Measurements from ENCODE around the gene TPK1.
"Not testable (repeated sequence)": the region's sequence is repeated elsewhere in the genome, so short reads cannot be mapped to it uniquely, and the experiment has no call there.

Gene TPK1

DNA sequence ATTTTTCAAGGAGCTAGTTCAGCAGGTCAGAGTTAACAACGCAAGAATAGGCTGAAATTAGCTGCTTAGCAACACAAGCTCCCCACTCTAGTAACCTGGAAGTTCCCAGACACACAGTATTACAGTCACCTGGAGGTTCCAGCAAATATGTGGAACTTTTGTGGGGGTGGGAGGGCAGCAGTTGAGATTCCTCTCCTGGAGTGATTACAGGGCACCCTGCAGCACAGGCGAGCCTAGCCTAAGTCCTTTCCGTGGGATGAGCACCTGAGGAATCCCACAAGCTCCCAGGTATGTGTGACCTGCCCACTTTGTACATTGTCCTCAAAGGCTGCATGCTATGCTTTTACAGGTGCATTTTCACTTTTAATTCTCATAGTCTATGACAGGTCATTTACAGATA, 13.6 kb downstream of the TPK1 start:
- H3K27me3 ChIP-seq (ENCODE audit: low read depth, low read length) = no peaks in the 10 kb centered on the region
- H3K36me3 ChIP-seq (ENCODE audit: control insufficient read depth in 1 of 2, insufficient read depth in 2 of 2, low read length in 2 of 2) = no peaks in the 10 kb centered on the region
- no peak overlapping the region for H3K4me3 ChIP-seq (ENCODE audit: low read depth in 1 of 2, low read length in 2 of 2)
- H3K9me3 ChIP-seq (ENCODE audit: control insufficient read depth in 1 of 2, low read length in 2 of 2) = no peaks in the 10 kb centered on the region
- no peak overlapping the region for H3K27ac ChIP-seq (ENCODE audit: low read length)
- H3K4me1 ChIP-seq (ENCODE audit: control insufficient read depth in 1 of 2, insufficient read depth in 2 of 2, low read length in 2 of 2) = peaks cover 4 to 5% of the 10 kb centered on the region in 2 donors

DNA sequence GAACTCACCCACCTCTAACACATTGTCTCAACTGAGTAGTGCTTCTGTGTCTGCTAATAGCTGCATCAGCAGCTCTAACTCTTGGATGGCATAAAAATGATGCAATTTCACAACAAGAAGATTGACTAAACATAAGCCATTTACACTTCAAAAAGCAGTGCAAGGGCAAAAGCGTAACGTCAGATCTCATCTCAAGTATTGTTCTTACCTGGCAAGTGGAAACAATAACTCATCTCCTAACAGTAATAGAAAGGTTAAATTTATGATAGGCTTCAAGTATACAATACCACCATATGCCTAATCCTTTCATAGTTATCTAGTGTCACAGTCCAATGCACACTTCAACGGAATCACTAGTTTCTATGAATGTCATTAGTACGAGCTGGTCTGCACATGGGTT, 14.8 kb downstream of the TPK1 start:
- Histone ChIP-seq H3K36me3 (ENCODE audit: control insufficient read depth in 1 of 2, insufficient read depth in 2 of 2, low read length in 2 of 2) (no peaks in the 10 kb centered on the region), H3K4me3 (ENCODE audit: low read depth in 1 of 2, low read length in 2 of 2) (no peak overlapping the region), H3K27me3 (ENCODE audit: low read depth, low read length) (no peaks in the 10 kb centered on the region), H3K4me1 (ENCODE audit: control insufficient read depth in 1 of 2, insufficient read depth in 2 of 2, low read length in 2 of 2) (peaks cover 4 to 5% of the 10 kb centered on the region in 2 donors), H3K9me3 (ENCODE audit: control insufficient read depth in 1 of 2, low read length in 2 of 2) (no peaks in the 10 kb centered on the region), H3K27ac (ENCODE audit: low read length) (no peak overlapping the region)

GRCh38 chr7:144820552-144820951, 15.3 kb downstream of the TPK1 start:
- H3K36me3 ChIP-seq (ENCODE audit: control insufficient read depth in 1 of 2, insufficient read depth in 2 of 2, low read length in 2 of 2) = no peaks in the 10 kb centered on the region
- H3K27me3 ChIP-seq (ENCODE audit: low read depth, low read length) = no peaks in the 10 kb centered on the region
- no peak overlapping the region for H3K27ac ChIP-seq (ENCODE audit: low read length)
- no peak overlapping the region for H3K4me3 ChIP-seq (ENCODE audit: low read depth in 1 of 2, low read length in 2 of 2)
- H3K4me1 ChIP-seq (ENCODE audit: control insufficient read depth in 1 of 2, insufficient read depth in 2 of 2, low read length in 2 of 2) = peaks cover 4 to 5% of the 10 kb centered on the region in 2 donors
- H3K9me3 ChIP-seq (ENCODE audit: control insufficient read depth in 1 of 2, low read length in 2 of 2) = no peaks in the 10 kb centered on the region

DNA sequence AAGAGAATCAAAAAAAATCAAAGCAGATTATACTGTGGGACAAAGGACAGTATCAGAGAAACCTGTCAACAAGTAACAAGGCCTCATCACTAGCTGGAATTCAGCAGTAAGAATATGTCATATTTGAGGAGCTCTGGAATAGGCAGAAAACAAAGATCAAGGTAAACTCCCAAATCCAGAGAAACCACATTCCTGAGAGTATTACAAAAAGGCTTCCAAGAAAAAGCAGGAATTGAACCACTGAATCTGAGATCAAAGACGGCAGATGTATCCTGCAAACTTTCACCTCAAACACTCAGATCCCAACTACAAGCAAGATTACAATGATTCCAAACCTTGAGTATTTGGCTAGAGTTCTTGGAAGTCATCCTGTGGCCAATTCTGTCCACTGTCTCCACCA, 16.3 kb downstream of the TPK1 start:
- H3K4me3 ChIP-seq (ENCODE audit: low read depth in 1 of 2, low read length in 2 of 2) = no peak overlapping the region
- H3K4me1 ChIP-seq (ENCODE audit: control insufficient read depth in 1 of 2, insufficient read depth in 2 of 2, low read length in 2 of 2) = peaks cover 4% of the 10 kb centered on the region in 2 donors
- H3K27ac ChIP-seq (ENCODE audit: low read length) = no peak overlapping the region
- H3K27me3 ChIP-seq (ENCODE audit: low read depth, low read length) = no peaks in the 10 kb centered on the region
- H3K9me3 ChIP-seq (ENCODE audit: control insufficient read depth in 1 of 2, low read length in 2 of 2) = no peaks in the 10 kb centered on the region
- H3K36me3 ChIP-seq (ENCODE audit: control insufficient read depth in 1 of 2, insufficient read depth in 2 of 2, low read length in 2 of 2) = no peaks in the 10 kb centered on the region

- Histone ChIP-seq H3K36me3 (ENCODE audit: control insufficient read depth in 1 of 2, insufficient read depth in 2 of 2, low read length in 2 of 2) (no peaks in the 10 kb centered on the region), H3K4me3 (ENCODE audit: low read depth in 1 of 2, low read length in 2 of 2) (no peak overlapping the region), H3K9me3 (ENCODE audit: control insufficient read depth in 1 of 2, low read length in 2 of 2) (no peaks in the 10 kb centered on the region), H3K4me1 (ENCODE audit: control insufficient read depth in 1 of 2, insufficient read depth in 2 of 2, low read length in 2 of 2) (no peaks in the 10 kb centered on the region), H3K27ac (ENCODE audit: low read length) (no peak overlapping the region), H3K27me3 (ENCODE audit: low read depth, low read length) (no peaks in the 10 kb centered on the region)
Observed at GRCh38 chr7:144818511-144818910, 17.3 kb downstream of the TPK1 start.

- H3K4me3 ChIP-seq (ENCODE audit: low read depth in 1 of 2, low read length in 2 of 2) = no peak overlapping the region
- no peaks in the 10 kb centered on the region for H3K9me3 ChIP-seq (ENCODE audit: control insufficient read depth in 1 of 2, low read length in 2 of 2)
- H3K36me3 ChIP-seq (ENCODE audit: control insufficient read depth in 1 of 2, insufficient read depth in 2 of 2, low read length in 2 of 2) = no peaks in the 10 kb centered on the region
- no peak overlapping the region for H3K27ac ChIP-seq (ENCODE audit: low read length)
- no peaks in the 10 kb centered on the region for H3K4me1 ChIP-seq (ENCODE audit: control insufficient read depth in 1 of 2, insufficient read depth in 2 of 2, low read length in 2 of 2)
- no peaks in the 10 kb centered on the region for H3K27me3 ChIP-seq (ENCODE audit: low read depth, low read length)
Observed at GRCh38 chr7:144817001-144817400, 18.9 kb downstream of the TPK1 start.

DNA sequence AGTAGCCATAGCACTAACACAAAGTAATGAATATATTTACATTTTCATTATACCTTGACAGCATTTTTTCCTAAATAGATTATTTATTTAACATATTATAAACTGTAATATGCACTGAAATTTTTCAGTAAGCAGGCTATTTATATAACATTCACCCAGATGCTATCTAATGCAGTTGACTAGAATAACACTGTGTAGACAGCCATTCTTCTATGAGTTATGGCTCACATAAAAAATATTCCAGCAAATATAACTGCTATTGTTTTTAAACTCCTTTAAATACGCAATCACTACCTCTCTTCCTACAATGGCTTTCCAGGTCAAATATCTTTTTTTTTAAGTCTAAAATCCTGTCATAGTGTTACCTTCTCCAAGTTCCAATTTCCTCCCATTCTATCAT, 21.6 kb downstream of the TPK1 start:
- no peaks in the 10 kb centered on the region for H3K9me3 ChIP-seq (ENCODE audit: control insufficient read depth in 1 of 2, low read length in 2 of 2)
- H3K4me1 ChIP-seq (ENCODE audit: control insufficient read depth in 1 of 2, insufficient read depth in 2 of 2, low read length in 2 of 2) = no peaks in the 10 kb centered on the region
- no peaks in the 10 kb centered on the region for H3K27me3 ChIP-seq (ENCODE audit: low read depth, low read length)
- no peaks in the 10 kb centered on the region for H3K36me3 ChIP-seq (ENCODE audit: control insufficient read depth in 1 of 2, insufficient read depth in 2 of 2, low read length in 2 of 2)
- no peak overlapping the region for H3K27ac ChIP-seq (ENCODE audit: low read length)
- H3K4me3 ChIP-seq (ENCODE audit: low read depth in 1 of 2, low read length in 2 of 2) = no peak overlapping the region

DNA sequence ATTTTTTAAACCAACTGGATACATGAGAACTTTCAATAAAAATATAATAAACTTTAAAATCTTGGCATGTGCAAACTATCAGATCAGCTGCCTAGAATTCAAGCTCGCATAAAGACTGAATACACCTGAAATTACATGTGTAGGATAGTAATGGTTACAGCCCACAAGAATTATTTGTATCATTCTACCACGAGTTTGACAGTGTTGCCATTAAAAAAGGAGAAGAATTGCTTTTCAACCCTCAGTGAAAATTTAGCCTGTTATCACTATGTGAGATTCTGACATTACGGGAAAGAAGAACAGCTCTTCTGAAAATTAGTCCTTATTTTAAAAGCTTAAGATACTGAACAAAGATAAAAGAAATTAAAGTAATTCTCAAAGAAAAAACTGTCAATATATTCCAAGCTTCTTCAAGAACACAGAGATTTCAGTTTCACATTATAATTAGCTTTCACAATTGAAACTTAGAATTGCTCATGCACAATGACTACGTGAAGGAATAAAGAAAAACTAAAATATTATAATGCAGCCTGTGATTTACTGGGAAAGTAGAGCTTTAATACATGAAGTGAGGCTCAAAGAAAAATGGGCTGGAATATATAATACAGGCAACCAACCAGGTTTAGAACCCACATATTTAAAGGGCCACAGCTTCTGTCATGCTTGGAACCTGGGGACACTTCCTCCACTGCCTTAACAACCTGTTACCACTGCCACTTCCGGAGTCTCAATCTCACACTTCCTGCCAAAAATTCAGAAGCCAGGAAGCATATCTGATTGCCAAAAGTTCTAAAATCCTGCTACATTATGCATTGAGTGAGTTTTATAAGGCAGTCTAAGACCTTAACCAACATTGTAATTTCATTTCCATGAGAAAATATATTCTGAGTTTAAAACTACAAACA, 23.2 kb downstream of the TPK1 start:
- H3K27ac ChIP-seq (ENCODE audit: low read length) = no peak overlapping the region

DNA sequence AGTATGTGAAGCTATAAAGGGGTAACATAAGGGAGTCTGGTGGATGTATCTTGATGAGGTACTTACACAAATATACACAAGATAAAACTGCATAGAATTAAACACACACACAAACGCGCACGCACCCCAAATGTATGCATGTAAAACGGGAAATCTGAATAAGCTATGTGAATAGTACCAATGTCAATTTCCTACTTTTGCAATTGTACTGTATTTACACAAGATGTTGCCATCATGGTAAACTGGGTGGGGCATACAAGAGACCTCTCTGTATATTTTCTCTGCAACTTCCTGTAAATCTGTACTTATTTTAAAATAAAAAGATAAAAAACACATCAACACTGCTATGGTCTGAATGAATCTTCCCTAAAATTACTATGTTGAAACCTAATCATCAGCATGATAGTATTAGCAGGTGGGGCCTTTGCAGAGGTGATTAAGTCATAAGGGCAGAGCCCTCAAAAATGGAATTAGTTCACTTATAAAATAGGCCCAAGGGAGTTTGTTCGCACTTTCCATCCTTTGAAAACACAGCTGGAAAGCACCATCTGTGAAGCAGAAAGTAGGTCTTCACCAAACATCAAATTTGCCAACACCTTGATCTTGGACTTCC, 30.1 kb downstream of the TPK1 start:
- H3K4me3 ChIP-seq (ENCODE audit: low read depth in 1 of 2, low read length in 2 of 2) = no peak overlapping the region
- H3K27me3 ChIP-seq (ENCODE audit: low read depth, low read length) = no peaks in the 10 kb centered on the region
- no peaks in the 10 kb centered on the region for H3K4me1 ChIP-seq (ENCODE audit: control insufficient read depth in 1 of 2, insufficient read depth in 2 of 2, low read length in 2 of 2)
- no peaks in the 10 kb centered on the region for H3K9me3 ChIP-seq (ENCODE audit: control insufficient read depth in 1 of 2, low read length in 2 of 2)
- H3K27ac ChIP-seq (ENCODE audit: low read length) = no peak overlapping the region
- H3K36me3 ChIP-seq (ENCODE audit: control insufficient read depth in 1 of 2, insufficient read depth in 2 of 2, low read length in 2 of 2) = no peaks in the 10 kb centered on the region

More for the DNA sequence above, 23.2 kb downstream of the TPK1 start:
- no peaks in the 10 kb centered on the region for H3K4me1 ChIP-seq (ENCODE audit: control insufficient read depth in 1 of 2, insufficient read depth in 2 of 2, low read length in 2 of 2)
- no peaks in the 10 kb centered on the region for H3K9me3 ChIP-seq (ENCODE audit: control insufficient read depth in 1 of 2, low read length in 2 of 2)
- no peaks in the 10 kb centered on the region for H3K36me3 ChIP-seq (ENCODE audit: control insufficient read depth in 1 of 2, insufficient read depth in 2 of 2, low read length in 2 of 2)
- H3K4me3 ChIP-seq (ENCODE audit: low read depth in 1 of 2, low read length in 2 of 2) = no peak overlapping the region
- H3K27me3 ChIP-seq (ENCODE audit: low read depth, low read length) = no peaks in the 10 kb centered on the region

DNA sequence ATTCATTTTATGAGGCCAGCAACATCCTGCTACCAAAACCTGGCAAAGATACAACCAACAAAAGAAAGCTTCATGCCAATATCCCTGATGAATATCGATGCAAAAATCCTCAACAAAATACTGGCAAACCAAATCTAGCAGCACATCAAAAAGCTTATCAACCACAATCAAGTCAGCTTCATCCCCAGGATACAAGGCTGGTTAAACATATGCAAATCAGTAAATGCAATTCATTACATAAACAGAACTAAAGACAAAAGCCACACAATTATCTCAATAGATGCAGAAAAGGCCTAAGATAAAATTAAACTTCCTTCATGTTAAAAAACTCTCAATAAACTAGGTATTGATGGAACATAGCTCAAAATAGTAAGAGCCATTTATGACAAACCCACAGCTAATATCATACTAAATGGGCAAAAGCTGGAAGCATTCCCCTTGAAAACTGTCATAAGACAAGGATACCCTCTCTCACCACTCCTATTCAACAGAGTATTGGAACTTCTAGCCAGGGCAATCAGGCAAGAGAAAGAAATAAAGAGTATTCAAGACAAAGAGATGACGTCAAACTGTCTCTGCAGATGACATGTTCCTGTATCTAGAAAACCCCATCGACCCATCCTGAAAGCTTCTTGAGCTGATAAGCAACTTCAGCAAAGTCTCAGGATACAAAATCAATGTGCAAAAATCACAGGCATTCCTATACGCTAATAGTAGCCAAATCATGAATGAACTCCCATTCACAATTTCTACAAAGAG, 35.0 kb downstream of the TPK1 start:
- not testable (repeated sequence) for H3K4me3 ChIP-seq (ENCODE audit: low read depth in 1 of 2, low read length in 2 of 2); H3K36me3 ChIP-seq (ENCODE audit: control insufficient read depth in 1 of 2, insufficient read depth in 2 of 2, low read length in 2 of 2); H3K9me3 ChIP-seq (ENCODE audit: control insufficient read depth in 1 of 2, low read length in 2 of 2); H3K27ac ChIP-seq (ENCODE audit: low read length); H3K4me1 ChIP-seq (ENCODE audit: control insufficient read depth in 1 of 2, insufficient read depth in 2 of 2, low read length in 2 of 2); H3K27me3 ChIP-seq (ENCODE audit: low read depth, low read length)

- Histone ChIP-seq H3K4me3 (ENCODE audit: low read depth in 1 of 2, low read length in 2 of 2) (no peak overlapping the region), H3K36me3 (ENCODE audit: control insufficient read depth in 1 of 2, insufficient read depth in 2 of 2, low read length in 2 of 2) (peaks cover 0 to 4% of the 10 kb centered on the region in 2 donors), H3K27me3 (ENCODE audit: low read depth, low read length) (no peaks in the 10 kb centered on the region), H3K27ac (ENCODE audit: low read length) (no peak overlapping the region), H3K9me3 (ENCODE audit: control insufficient read depth in 1 of 2, low read length in 2 of 2) (no peaks in the 10 kb centered on the region), H3K4me1 (ENCODE audit: control insufficient read depth in 1 of 2, insufficient read depth in 2 of 2, low read length in 2 of 2) (no peaks in the 10 kb centered on the region)
Observed at GRCh38 chr7:144796919-144797318, 38.9 kb downstream of the TPK1 start.
